GM18511 (cell line): ENCODE measurements around the gene FIBCD1.
"Not testable (repeated sequence)": the region's sequence is repeated elsewhere in the genome, so short reads cannot be mapped to it uniquely, and the experiment has no call there.

Experiments used
- ATAC-seq: cut with Tn5 transposase; IDR thresholded peaks from one replicate; pipeline ENCODE4 v1.9.1; 2021; ENCODE audit warnings: mild to moderate bottlenecking, moderate library complexity; ENCODE audit not compliant: unreplicated experiment

FIBCD1 gene

GRCh38 chr9:130955947-130956621, 17.0 kb upstream of the FIBCD1 start:
- ATAC-seq: no peak

- not testable (repeated sequence) for ATAC-seq
Observed at GRCh38 chr9:130954925-130955324, 15.9 kb upstream of the FIBCD1 start.

GRCh38 chr9:130954317-130954716, 15.3 kb upstream of the FIBCD1 start:
- no peak for ATAC-seq

- ATAC-seq: no peak
Observed at GRCh38 chr9:130952065-130952762, 13.2 kb upstream of the FIBCD1 start.

GRCh38 chr9:130950039-130950311, 10.9 kb upstream of the FIBCD1 start:
- no peak for ATAC-seq

GRCh38 chr9:130949188-130950038, 10.4 kb upstream of the FIBCD1 start:
- ATAC-seq: no peak

- no peak for ATAC-seq
Observed at GRCh38 chr9:130948266-130948665, 9.2 kb upstream of the FIBCD1 start.

GRCh38 chr9:130947618-130948140, 8.6 kb upstream of the FIBCD1 start:
- no peak for ATAC-seq

- no peak for ATAC-seq
Observed at GRCh38 chr9:130946766-130947617, 7.9 kb upstream of the FIBCD1 start.

- ATAC-seq: no peak
Observed at GRCh38 chr9:130945173-130945572, 6.1 kb upstream of the FIBCD1 start.

GRCh38 chr9:130944510-130945058, 5.5 kb upstream of the FIBCD1 start:
- ATAC-seq: no peak

- no peak for ATAC-seq
Observed at GRCh38 chr9:130943777-130944176, 4.7 kb upstream of the FIBCD1 start.

GRCh38 chr9:130943221-130943620, 4.2 kb upstream of the FIBCD1 start:
- ATAC-seq: no peak

- no peak for ATAC-seq
Observed at GRCh38 chr9:130942679-130943078, 3.6 kb upstream of the FIBCD1 start.

- no peak for ATAC-seq
Observed at GRCh38 chr9:130942084-130942483, 3.0 kb upstream of the FIBCD1 start.

- no peak for ATAC-seq
Observed at GRCh38 chr9:130940693-130941576, 1.9 kb upstream of the FIBCD1 start.

- no peak for ATAC-seq
Observed at GRCh38 chr9:130940027-130940549, 1.0 kb upstream of the FIBCD1 start.

- ATAC-seq: no peak
Observed at GRCh38 chr9:130939405-130940026, 469 bp upstream of the FIBCD1 start.

- no peak for ATAC-seq
Observed at GRCh38 chr9:130938184-130938651, 829 bp downstream of the FIBCD1 start.
